Colonic mucosa (tissue), 4 donors: ENCODE measurements around the gene TP53BP1. TPM values are rescaled to one million over a fixed set of nuclear protein-coding genes. Genes with fewer than 3 reads are reported as not detected.
"Not testable (repeated sequence)": the region's sequence is repeated elsewhere in the genome, so short reads cannot be mapped to it uniquely, and the experiment has no call there.

Source experiments
- DNase-seq: peaks from one replicate; pipeline ENCODE4 v3.0.0-alpha.2; 2020
- H3K27ac ChIP-seq: fragments of 200-600 bp; one replicate; pipeline ENCODE4 v1.8.0; 2021
- H3K27me3 ChIP-seq: fragments of 200-600 bp; one replicate; pipeline ENCODE4 v1.8.0; 2021
- H3K36me3 ChIP-seq: fragments of 200-600 bp; one replicate; pipeline ENCODE4 v1.8.0; 2021
- H3K4me1 ChIP-seq: fragments of 200-600 bp; one replicate; pipeline ENCODE4 v1.8.0; 2021; ENCODE audit warnings: mild to moderate bottlenecking
- H3K4me3 ChIP-seq: fragments of 200-600 bp; one replicate; pipeline ENCODE4 v1.8.0; 2021
- H3K9ac ChIP-seq, 2 donors: one replicate each; pipeline ENCODE4 v1.7.0; 2013; ENCODE audit warnings: control low read depth in 2 of 2, low read depth in 2 of 2, low read length in 2 of 2
- H3K9me3 ChIP-seq: fragments of 200-600 bp; one replicate; pipeline ENCODE4 v1.8.0; 2021
- intact Hi-C: fragments of 100-400 bp; cut with DNase I; formaldehyde crosslinking; loops from one replicate; pipeline ENCODE4 v1.14.1; 2022
- total RNA-seq, 2 donors: library from RNA; stranded (reverse); fragmentation: NEBNext Ultra II Directional in 1 of 2; extraction: Animal tissue kit (Norgen Biotek cat#: 25700) in 1 of 2; gene quantifications; one replicate each; pipeline ENCODE4 v1.2.1, GENCODE V29; 2021
- TF ChIP-seq, protein P1 (sequence below): fragments of 200-600 bp; IDR thresholded peaks from one replicate; pipeline ENCODE4 v1.8.0; 2022; ENCODE audit warnings: antibody characterized with exemption, mild to moderate bottlenecking
- donor health status: healthy.
- donor health status: DM: no; HTN: no; CAD: no.
- donor health status: DM: no; HTN: no; CAD: no.

The TP53BP1 gene
- total RNA-seq, 2 donors from 2014 or later = 27.7 to 31.4 TPM

DNA sequence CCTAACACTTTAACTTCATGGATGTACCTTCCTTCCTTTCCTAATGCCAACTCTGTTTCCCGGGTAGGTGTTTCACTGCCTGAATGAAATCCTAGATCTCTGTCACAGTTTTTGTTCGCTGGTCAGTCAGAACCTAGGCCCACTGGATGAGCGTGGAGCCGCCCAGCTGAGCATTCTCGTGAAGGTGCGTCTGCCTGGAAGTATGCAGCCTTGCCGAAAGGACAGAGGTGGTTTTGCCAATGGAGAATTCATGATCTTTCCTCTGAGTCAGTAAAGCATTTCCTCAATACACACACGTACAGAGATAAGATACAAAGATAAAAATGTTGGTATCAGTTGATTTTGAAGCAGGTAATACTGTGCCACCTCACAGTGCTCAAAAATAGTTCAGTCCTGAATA, 89.3 kb downstream of the TP53BP1 start:
- no peaks in the 10 kb centered on the region for H3K4me1 ChIP-seq
- no peak overlapping the region for H3K4me3 ChIP-seq
- TF ChIP-seq, protein P1, sequence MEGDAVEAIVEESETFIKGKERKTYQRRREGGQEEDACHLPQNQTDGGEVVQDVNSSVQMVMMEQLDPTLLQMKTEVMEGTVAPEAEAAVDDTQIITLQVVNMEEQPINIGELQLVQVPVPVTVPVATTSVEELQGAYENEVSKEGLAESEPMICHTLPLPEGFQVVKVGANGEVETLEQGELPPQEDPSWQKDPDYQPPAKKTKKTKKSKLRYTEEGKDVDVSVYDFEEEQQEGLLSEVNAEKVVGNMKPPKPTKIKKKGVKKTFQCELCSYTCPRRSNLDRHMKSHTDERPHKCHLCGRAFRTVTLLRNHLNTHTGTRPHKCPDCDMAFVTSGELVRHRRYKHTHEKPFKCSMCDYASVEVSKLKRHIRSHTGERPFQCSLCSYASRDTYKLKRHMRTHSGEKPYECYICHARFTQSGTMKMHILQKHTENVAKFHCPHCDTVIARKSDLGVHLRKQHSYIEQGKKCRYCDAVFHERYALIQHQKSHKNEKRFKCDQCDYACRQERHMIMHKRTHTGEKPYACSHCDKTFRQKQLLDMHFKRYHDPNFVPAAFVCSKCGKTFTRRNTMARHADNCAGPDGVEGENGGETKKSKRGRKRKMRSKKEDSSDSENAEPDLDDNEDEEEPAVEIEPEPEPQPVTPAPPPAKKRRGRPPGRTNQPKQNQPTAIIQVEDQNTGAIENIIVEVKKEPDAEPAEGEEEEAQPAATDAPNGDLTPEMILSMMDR = no peak
- H3K9me3 ChIP-seq = no peaks in the 10 kb centered on the region
- DNase-seq = no peak
- intact Hi-C loops = no loop called here
- no peak overlapping the region for H3K27ac ChIP-seq
- no peaks in the 10 kb centered on the region for H3K27me3 ChIP-seq
- H3K9ac ChIP-seq = no peak overlapping the region
- H3K36me3 ChIP-seq = peaks cover 15% of the 10 kb centered on the region

DNA sequence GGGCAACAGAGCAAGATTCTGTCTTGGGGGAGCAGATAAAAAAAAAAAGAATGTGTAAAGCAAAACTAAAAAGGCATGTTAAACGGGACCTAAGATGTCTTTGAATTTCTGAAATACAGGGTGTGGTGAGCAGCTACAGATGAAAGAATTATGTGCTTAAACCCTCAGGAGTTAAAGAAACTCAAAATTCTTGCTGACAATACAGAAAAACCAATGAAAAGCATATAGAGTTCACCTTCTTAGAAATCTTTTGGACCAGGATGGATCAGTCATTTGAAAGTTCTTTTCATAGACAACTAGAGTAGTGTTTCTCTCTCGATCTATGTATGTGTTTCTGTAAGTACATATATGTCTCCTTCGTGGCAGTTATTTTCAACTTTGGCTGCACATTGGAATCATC, 90.7 kb downstream of the TP53BP1 start:
- Histone ChIP-seq H3K27me3 (no peaks in the 10 kb centered on the region), H3K36me3 (peaks cover 15% of the 10 kb centered on the region), H3K9me3 (no peaks in the 10 kb centered on the region), H3K4me3 (no peak overlapping the region), H3K4me1 (no peaks in the 10 kb centered on the region), H3K27ac (no peak overlapping the region), H3K9ac (no peak overlapping the region)
- no peak for DNase-seq
- intact Hi-C loops = no loop called here
- TF ChIP-seq, protein P1 = no peak

DNA sequence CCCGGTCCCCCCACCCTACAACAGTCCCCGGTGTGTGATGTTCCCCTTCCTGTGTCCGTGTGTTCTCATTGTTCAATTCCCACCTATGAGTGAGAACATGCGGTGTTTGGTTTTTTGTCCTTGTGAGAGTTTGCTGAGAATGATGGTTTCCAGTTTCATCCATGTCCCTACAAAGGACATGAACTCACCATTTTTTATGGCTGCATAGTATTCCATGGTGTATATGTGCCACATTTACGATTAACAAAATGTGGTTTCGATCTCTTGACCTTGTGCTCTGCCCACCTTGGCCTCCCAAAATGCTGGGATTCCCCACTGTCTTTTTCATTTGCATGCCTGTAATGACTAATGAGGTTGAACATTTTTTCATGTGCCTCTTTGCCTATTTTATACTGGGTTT, 99.4 kb downstream of the TP53BP1 start:
- H3K36me3 ChIP-seq, H3K27ac ChIP-seq, H3K27me3 ChIP-seq, H3K4me3 ChIP-seq, H3K9ac ChIP-seq, H3K4me1 ChIP-seq, DNase-seq, H3K9me3 ChIP-seq, intact Hi-C loops: not testable (repeated sequence)

DNA sequence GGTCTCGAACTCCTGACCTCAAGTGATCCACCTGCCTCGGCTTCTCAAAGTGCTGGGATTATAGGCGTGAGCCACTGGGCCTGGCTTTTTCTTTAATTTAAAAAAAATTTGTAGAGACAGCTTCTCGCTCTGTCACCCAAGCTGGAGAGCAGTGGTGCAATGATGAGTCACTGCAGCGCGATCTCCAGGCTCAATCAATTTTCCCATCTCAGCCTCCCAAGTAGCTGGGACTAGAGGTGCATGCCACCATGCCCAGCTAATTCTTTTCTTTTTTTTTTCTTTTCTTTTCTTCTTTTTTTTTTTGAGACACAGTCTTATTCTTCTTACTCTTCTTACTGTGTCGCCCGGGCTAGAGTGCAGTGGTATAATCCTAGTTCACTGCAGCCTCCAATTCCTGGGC, 102.2 kb downstream of the TP53BP1 start:
- intact Hi-C loops = no loop called here
- H3K9ac ChIP-seq = no peak overlapping the region
- TF ChIP-seq, protein P1 = no peak
- no peaks in the 10 kb centered on the region for H3K4me1 ChIP-seq
- no peak for DNase-seq
- H3K27me3 ChIP-seq = no peaks in the 10 kb centered on the region
- H3K27ac ChIP-seq = no peak overlapping the region
- no peaks in the 10 kb centered on the region for H3K9me3 ChIP-seq
- no peak overlapping the region for H3K4me3 ChIP-seq
- peaks cover 9% of the 10 kb centered on the region for H3K36me3 ChIP-seq

DNA sequence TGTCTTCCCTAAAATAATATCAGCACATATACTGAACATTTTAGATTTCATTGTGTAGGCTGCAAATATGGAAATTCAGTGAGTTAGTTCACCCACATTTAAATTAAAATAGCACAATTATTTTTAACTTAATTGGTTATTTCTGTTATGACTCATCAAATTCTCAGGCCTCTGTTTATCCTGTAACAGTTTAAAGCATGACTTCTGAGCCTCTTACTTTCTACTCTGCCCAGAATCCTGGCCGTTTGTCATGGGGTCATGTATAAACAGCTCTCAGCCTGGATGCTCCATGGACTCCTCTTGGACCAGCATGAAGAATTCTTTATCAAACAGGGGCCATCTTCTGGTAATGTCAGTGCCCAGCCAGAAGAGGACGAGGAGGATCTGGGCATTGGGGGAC, 109.9 kb downstream of the TP53BP1 start:
- TF ChIP-seq, protein P1 = no peak
- Histone ChIP-seq H3K9me3 (no peaks in the 10 kb centered on the region), H3K36me3 (peaks cover 15% of the 10 kb centered on the region), H3K9ac (no peak overlapping the region), H3K27me3 (no peaks in the 10 kb centered on the region), H3K4me3 (no peak overlapping the region), H3K27ac (no peak overlapping the region), H3K4me1 (no peaks in the 10 kb centered on the region)
- DNase-seq = no peak
- intact Hi-C loops = no loop called here

DNA sequence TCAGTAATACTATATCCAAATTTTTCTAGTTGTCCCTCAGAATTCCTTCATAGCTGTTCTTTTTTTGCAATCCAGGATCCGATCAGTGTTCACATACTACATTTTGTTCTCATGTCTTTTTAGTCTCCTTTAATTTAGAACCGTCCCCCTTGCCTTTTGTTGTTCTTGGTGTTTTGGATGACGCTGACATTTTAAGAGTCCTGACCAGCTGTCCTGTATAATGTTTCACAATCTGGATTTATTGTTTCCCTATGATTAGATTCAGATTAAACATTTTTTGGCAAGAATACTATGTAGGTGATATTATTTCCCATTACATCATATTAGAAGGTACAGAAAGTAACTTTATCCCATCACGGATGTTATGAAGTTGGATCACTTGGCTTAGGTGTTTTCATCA, 110.6 kb downstream of the TP53BP1 start:
- H3K36me3 ChIP-seq = peaks cover 12% of the 10 kb centered on the region
- H3K4me3 ChIP-seq = no peak overlapping the region
- no peaks in the 10 kb centered on the region for H3K9me3 ChIP-seq
- DNase-seq = no peak
- intact Hi-C loops = no loop called here
- H3K9ac ChIP-seq = no peak overlapping the region
- H3K4me1 ChIP-seq = no peaks in the 10 kb centered on the region
- TF ChIP-seq, protein P1 = no peak
- H3K27me3 ChIP-seq = no peaks in the 10 kb centered on the region
- H3K27ac ChIP-seq = no peak overlapping the region
